Ectodermal cell (in vitro differentiated cells): ENCODE measurements around the gene GPHN.

Experiments
- H3K27ac ChIP-seq: 2 replicates; pipeline ENCODE4 v1.7.0; 2013; ENCODE audit warnings: mild to moderate bottlenecking, low read depth, low read length; ENCODE audit not compliant: insufficient read depth, poor library complexity, severe bottlenecking
- H3K27me3 ChIP-seq: 2 replicates; pipeline ENCODE4 v1.7.0; 2013; ENCODE audit warnings: mild to moderate bottlenecking, low read length; ENCODE audit not compliant: insufficient read depth, control insufficient read depth, poor library complexity, severe bottlenecking
- H3K36me3 ChIP-seq: one replicate; pipeline ENCODE4 v1.7.0; 2013; ENCODE audit warnings: low read length; ENCODE audit not compliant: control insufficient read depth, insufficient read depth
- H3K4me1 ChIP-seq: one replicate; pipeline ENCODE4 v1.7.0; 2013; ENCODE audit warnings: low read length; ENCODE audit not compliant: control insufficient read depth, insufficient read depth
- H3K4me3 ChIP-seq: 2 replicates; pipeline ENCODE4 v1.7.0; 2013; ENCODE audit warnings: low read depth, low read length, control low read depth; ENCODE audit not compliant: insufficient read depth
- H3K9me3 ChIP-seq: 2 replicates; pipeline ENCODE4 v1.7.0; 2013; ENCODE audit warnings: mild to moderate bottlenecking, low read length, moderate library complexity; ENCODE audit not compliant: control insufficient read depth
- WGBS, 2 experiments: methylation state at CpG; one replicate each; pipeline ENCODE4 v1.1.7; 2013; ENCODE audit warnings: missing lambda C conversion rate in 2 of 2; 5-methylcytosine and 5-hydroxymethylcytosine counted together

The GPHN gene

GRCh38 chr14:67221248-67221981 is 713.5 kb downstream of the GPHN start:
- Histone ChIP-seq H3K4me3 (no peak overlapping the region), H3K9me3 (no peaks in the 10 kb centered on the region)

GRCh38 chr14:67221982-67222328 is 714.0 kb downstream of the GPHN start:
- no peaks in the 10 kb centered on the region for H3K36me3 ChIP-seq
- H3K27ac ChIP-seq, result no peak overlapping the region
- no peaks in the 10 kb centered on the region for H3K27me3 ChIP-seq
- 92% methylated on average over 4 of the region's 4 CpGs for WGBS, 2 experiments
- no peak overlapping the region for H3K4me3 ChIP-seq
- H3K4me1 ChIP-seq, result no peaks in the 10 kb centered on the region
- no peaks in the 10 kb centered on the region for H3K9me3 ChIP-seq

More at GRCh38 chr14:67221248-67221981, 713.5 kb downstream of the GPHN start:
- Histone ChIP-seq H3K27ac (no peak overlapping the region), H3K36me3 (no peaks in the 10 kb centered on the region), H3K27me3 (no peaks in the 10 kb centered on the region), H3K4me1 (no peaks in the 10 kb centered on the region)
- 88 to 100% methylated on average over 1 to 4 of the region's 6 CpGs for WGBS, 2 experiments

GRCh38 chr14:67225523-67225922 is 717.6 kb downstream of the GPHN start:
- 94 to 97% methylated on average over 4 of the region's 4 CpGs for WGBS, 2 experiments
- Histone ChIP-seq H3K4me1 (no peaks in the 10 kb centered on the region), H3K36me3 (no peaks in the 10 kb centered on the region), H3K27ac (no peak overlapping the region), H3K9me3 (no peaks in the 10 kb centered on the region), H3K4me3 (no peak overlapping the region), H3K27me3 (no peaks in the 10 kb centered on the region)

GRCh38 chr14:67228325-67228984 is 720.5 kb downstream of the GPHN start:
- Histone ChIP-seq H3K4me3 (no peak overlapping the region), H3K9me3 (no peaks in the 10 kb centered on the region), H3K27ac (no peak overlapping the region), H3K36me3 (no peaks in the 10 kb centered on the region), H3K4me1 (no peaks in the 10 kb centered on the region), H3K27me3 (no peaks in the 10 kb centered on the region)
- 91% methylated on average over 3 of the region's 3 CpGs; no CpG with 5 or more reads in 1 of the 2 experiments for WGBS, 2 experiments
